Activated CD8-positive, alpha-beta T cell treated with anti-CD3 and anti-CD28 coated beads for 36 hours (primary cell): ENCODE data around the gene DNASE1. TPM values are rescaled to one million over a fixed set of nuclear protein-coding genes. Genes with fewer than 3 reads are reported as not detected.

Source experiments
- ATAC-seq: fragments of 200-7000 bp; cut with Tn5 transposase; one replicate; pipeline ENCODE4 v1.10.0; 2021; ENCODE audit warnings: mild to moderate bottlenecking, moderate library complexity
- CTCF ChIA-PET: fragments of 350-600 bp; sonication (Branson Sonifier 250); formaldehyde crosslinking; loops from one replicate; lab custom pipeline; 2021; ENCODE audit warnings: antibody characterized with exemption; lab: Charles Lee
- POLR2A ChIA-PET: fragments of 350-600 bp; sonication (Branson Sonifier 250); formaldehyde crosslinking; loops from one replicate; lab custom pipeline; 2021; ENCODE audit warnings: antibody characterized with exemption; lab: Charles Lee
- DNase-seq: peaks from one replicate; pipeline ENCODE4 v3.0.0-alpha.2; 2020
- H3K27ac Mint-ChIP-seq: one replicate; pipeline ENCODE4 v1.8.0; 2021; ENCODE audit warnings: mild to moderate bottlenecking, mixed read lengths
- H3K27me3 Mint-ChIP-seq: one replicate; pipeline ENCODE4 v1.8.0; 2021; ENCODE audit warnings: mixed read lengths
- H3K36me3 Mint-ChIP-seq: one replicate; pipeline ENCODE4 v1.8.0; 2021; ENCODE audit warnings: low read depth, mixed read lengths
- H3K4me1 Mint-ChIP-seq: one replicate; pipeline ENCODE4 v1.8.0; 2021; ENCODE audit warnings: low read depth, mixed read lengths
- H3K4me3 Mint-ChIP-seq: one replicate; pipeline ENCODE4 v1.8.0; 2021; ENCODE audit warnings: mild to moderate bottlenecking, moderate library complexity, mixed read lengths
- H3K9me3 Mint-ChIP-seq: one replicate; pipeline ENCODE4 v1.8.0; 2021; ENCODE audit warnings: mixed read lengths
- CTCF ChIP-seq: fragments of 200-600 bp; IDR thresholded peaks from one replicate; pipeline ENCODE4 v1.8.0; 2022; ENCODE audit warnings: antibody characterized with exemption, mild to moderate bottlenecking
- intact Hi-C: fragments of 100-400 bp; cut with micrococcal nuclease; formaldehyde crosslinking; loops from one replicate; pipeline ENCODE4 v1.10.0; 2022
- total RNA-seq, 2 experiments: library from RNA; stranded (reverse); gene quantifications; one replicate each; pipeline ENCODE4 v1.2.3, GENCODE V29; 2021

The DNASE1 gene
- total RNA-seq, 2 experiments from 2014 or later: 11.8 to 12.1 TPM

- peaks cover 20% of the 10 kb centered on the region for H3K4me1 Mint-ChIP-seq
- intact Hi-C loops: no loop called here
- H3K4me3 Mint-ChIP-seq: no peak overlapping the region
- ATAC-seq: no peak
- CTCF ChIA-PET: interaction anchor here (0.7 to 1.3 kb wide), 3 partner anchors 12 to 121 kb away, joined by 3 read pairs; no protein-coding TSS in a partner anchor
- peaks cover 46% of the 10 kb centered on the region for H3K36me3 Mint-ChIP-seq
- TF ChIP-seq CTCF: no peak
- peak overlapping the region; percentile 79 for H3K27ac Mint-ChIP-seq
- POLR2A ChIA-PET: no interaction called here
- no peak for DNase-seq
- no peaks in the 10 kb centered on the region for H3K27me3 Mint-ChIP-seq
- no peaks in the 10 kb centered on the region for H3K9me3 Mint-ChIP-seq
Measured at GRCh38 chr16:3659251-3659650, 4.8 kb downstream of the DNASE1 start.

DNA sequence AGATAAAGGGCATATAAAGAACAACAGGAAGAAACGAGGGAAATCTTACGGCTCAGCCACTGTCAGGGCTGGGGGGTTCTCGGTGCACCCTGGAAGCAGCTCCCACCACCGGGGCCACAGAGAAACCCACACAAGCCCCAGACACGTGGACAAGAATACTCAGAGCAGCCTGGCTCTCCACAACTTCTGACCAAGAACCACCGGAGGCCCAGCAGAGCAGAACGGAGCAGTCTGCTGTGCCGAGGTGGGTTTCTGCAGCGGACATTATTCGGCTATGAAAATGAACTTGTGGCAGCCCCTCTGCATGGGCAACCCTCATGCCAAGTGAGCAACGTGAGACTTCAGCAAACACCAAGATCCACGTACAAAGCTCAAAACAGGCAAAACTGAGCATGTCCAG is 6.8 kb downstream of the DNASE1 start:
- Mint-ChIP-seq H3K27me3 (no peaks in the 10 kb centered on the region), H3K4me3 (no peak overlapping the region), H3K9me3 (no peaks in the 10 kb centered on the region), H3K36me3 (peaks cover 57% of the 10 kb centered on the region), H3K4me1 (peaks cover 32% of the 10 kb centered on the region), H3K27ac (peak overlapping the region; percentile 50)
- TF ChIP-seq CTCF: no peak
- intact Hi-C loops: no loop called here
- ATAC-seq (no peak), DNase-seq (no peak)
- ChIA-PET CTCF (interaction anchor here (1.1 kb wide), 1 partner anchor 7 kb away, joined by 3 read pairs; no protein-coding TSS in a partner anchor), POLR2A (no interaction called here)

DNA sequence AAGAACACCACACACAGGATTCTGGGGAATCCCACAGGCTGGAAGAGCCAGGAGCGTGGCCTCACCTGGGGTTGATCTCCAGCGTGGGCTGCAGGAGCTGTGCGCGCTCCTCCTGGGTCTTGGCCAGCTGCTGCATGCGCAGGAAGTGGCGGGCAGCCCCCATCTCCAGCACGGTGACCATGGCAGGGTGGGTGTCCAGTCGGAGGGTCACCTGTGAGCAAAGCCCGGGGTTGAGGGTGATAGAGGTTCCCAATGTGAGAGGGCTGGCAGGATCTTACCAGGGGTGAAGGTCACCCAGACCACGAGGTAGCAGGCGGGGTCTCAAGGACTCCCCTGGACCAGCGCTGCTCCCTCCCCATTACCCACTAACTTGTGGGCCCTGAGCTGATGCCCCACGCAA is 7.4 kb downstream of the DNASE1 start:
- DNase-seq (no peak), ATAC-seq (no peak)
- no peaks in the 10 kb centered on the region for H3K27me3 Mint-ChIP-seq
- no peaks in the 10 kb centered on the region for H3K9me3 Mint-ChIP-seq
- ChIA-PET POLR2A (interaction anchor here (0.9 to 1.0 kb wide), 2 partner anchors 40 to 50 kb away, joined by 3 read pairs; no protein-coding TSS in a partner anchor), CTCF (interaction anchor here (1.3 kb wide), 1 partner anchor 12 kb away, joined by 4 read pairs; no protein-coding TSS in a partner anchor)
- H3K36me3 Mint-ChIP-seq: peaks cover 56% of the 10 kb centered on the region
- intact Hi-C loops: no loop called here
- peaks cover 31% of the 10 kb centered on the region for H3K4me1 Mint-ChIP-seq
- H3K4me3 Mint-ChIP-seq: no peak overlapping the region
- no peak for TF ChIP-seq CTCF
- H3K27ac Mint-ChIP-seq: no peak overlapping the region

DNA sequence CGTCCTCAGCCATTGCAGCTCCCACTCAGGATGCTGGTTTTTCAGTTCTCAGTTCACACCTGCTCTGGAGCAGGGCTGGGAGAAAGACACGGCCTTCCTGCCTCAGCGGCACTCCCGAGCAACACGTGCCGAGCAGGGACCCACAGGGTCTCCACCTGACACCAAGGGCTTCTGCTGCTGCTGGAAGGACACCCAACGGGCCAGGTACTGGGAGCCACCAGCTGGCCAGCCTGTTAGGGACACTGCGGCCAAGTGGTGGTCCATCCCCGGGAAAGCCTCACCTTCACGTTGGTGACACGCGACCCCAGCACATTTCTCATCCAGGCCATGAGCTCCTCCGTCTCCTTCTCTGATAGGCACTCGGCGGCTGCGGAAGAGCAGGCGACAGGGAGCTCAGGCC is 8.1 kb downstream of the DNASE1 start:
- no peaks in the 10 kb centered on the region for H3K9me3 Mint-ChIP-seq
- ChIA-PET POLR2A (interaction anchor here (0.9 to 1.2 kb wide), 4 partner anchors 25 to 51 kb away, joined by 3 to 5 read pairs (median 3); no protein-coding TSS in a partner anchor), CTCF (interaction anchor here (1.1 to 1.3 kb wide), 2 partner anchors 8 to 13 kb away, joined by 4 read pairs; partner anchors contain the start of gene DNASE1)
- peaks cover 26% of the 10 kb centered on the region for H3K4me1 Mint-ChIP-seq
- no peak for DNase-seq
- H3K27ac Mint-ChIP-seq: no peak overlapping the region
- no peaks in the 10 kb centered on the region for H3K27me3 Mint-ChIP-seq
- no peak overlapping the region for H3K4me3 Mint-ChIP-seq
- peaks cover 51% of the 10 kb centered on the region for H3K36me3 Mint-ChIP-seq
- ATAC-seq: no peak
- TF ChIP-seq CTCF: no peak
- intact Hi-C loops: no loop called here

- peak overlapping the region; percentile 14 for H3K27ac Mint-ChIP-seq
- peaks cover 21% of the 10 kb centered on the region for H3K4me1 Mint-ChIP-seq
- ATAC-seq (no peak), DNase-seq (no peak)
- POLR2A ChIA-PET: interaction anchor here (0.6 kb wide), 1 partner anchor 1721 kb away, joined by 3 read pairs; the partner anchor contains the start of gene MSRB1
- peaks cover 48% of the 10 kb centered on the region for H3K36me3 Mint-ChIP-seq
- no peaks in the 10 kb centered on the region for H3K9me3 Mint-ChIP-seq
- H3K27me3 Mint-ChIP-seq: no peaks in the 10 kb centered on the region
- CTCF ChIA-PET: interaction anchor here (2.0 kb wide), 1 partner anchor 138 kb away, joined by 4 read pairs; no protein-coding TSS in a partner anchor
- TF ChIP-seq CTCF: no peak
- intact Hi-C loops: no loop called here
- no peak overlapping the region for H3K4me3 Mint-ChIP-seq
Measured at GRCh38 chr16:3664187-3664896, 9.9 kb downstream of the DNASE1 start.
